WTC11 (cell line): Measurements from ENCODE around the gene DBN1.

Experiments used
- ATF2 ChIP-seq: sonication (generic); formaldehyde crosslinking; IDR thresholded peaks from 2 replicates; pipeline ENCODE4 v1.8.1; 2022; ENCODE audit warnings: low read depth, missing genetic modification reagents, borderline replicate concordance
- CBFB ChIP-seq: sonication (generic); formaldehyde crosslinking; IDR thresholded peaks from 2 replicates; pipeline ENCODE4 v1.8.1; 2022; ENCODE audit warnings: mild to moderate bottlenecking, low read depth, missing genetic modification reagents
- CREB1 ChIP-seq: sonication (generic); formaldehyde crosslinking; IDR thresholded peaks from 2 replicates; pipeline ENCODE4 v1.8.0; 2023; ENCODE audit warnings: mild to moderate bottlenecking, missing genetic modification reagents
- CTCF ChIP-seq: fragments of 200-600 bp; IDR thresholded peaks from 2 replicates; pipeline ENCODE4 v1.8.0; 2022; ENCODE audit warnings: antibody characterized with exemption
- FOXJ3 ChIP-seq: sonication (generic); formaldehyde crosslinking; IDR thresholded peaks from 2 replicates; pipeline ENCODE4 v1.9.0; 2021; ENCODE audit warnings: missing genetic modification reagents, mild to moderate bottlenecking, borderline replicate concordance
- MAX ChIP-seq: sonication (generic); formaldehyde crosslinking; IDR thresholded peaks from 2 replicates; pipeline ENCODE4 v1.8.0; 2022; ENCODE audit warnings: mild to moderate bottlenecking, missing genetic modification reagents
- NFYB ChIP-seq: sonication (generic); formaldehyde crosslinking; conservative IDR thresholded peaks from 2 replicates; pipeline ENCODE4 v1.8.0; 2022; ENCODE audit warnings: low read depth, missing genetic modification reagents
- NR2C2 ChIP-seq: sonication (generic); formaldehyde crosslinking; IDR thresholded peaks from 2 replicates; pipeline ENCODE4 v1.8.0; 2022; ENCODE audit warnings: mild to moderate bottlenecking, missing genetic modification reagents
- PRRX2 ChIP-seq: fragments of 250-450 bp; sonication (Bioruptor Pico); IDR thresholded peaks from 2 replicates; pipeline ENCODE4 v1.8.0; 2021; ENCODE audit warnings: mild to moderate bottlenecking
- USF2 ChIP-seq: sonication (generic); formaldehyde crosslinking; IDR thresholded peaks from 2 replicates; pipeline ENCODE4 v1.8.1; 2023; ENCODE audit warnings: mild to moderate bottlenecking, missing genetic modification reagents, moderate library complexity
- TF ChIP-seq, protein P1 (sequence below): sonication (generic); formaldehyde crosslinking; IDR thresholded peaks from 2 replicates; pipeline ENCODE4 v1.8.0; 2022; ENCODE audit warnings: mild to moderate bottlenecking, missing genetic modification reagents
- TF ChIP-seq, protein P2 (sequence below): fragments of 250-450 bp; sonication (Bioruptor Pico); IDR thresholded peaks from 2 replicates; pipeline ENCODE4 v2.1.2; 2022; ENCODE audit warnings: mild to moderate bottlenecking, moderate library complexity
- TF ChIP-seq, protein P3 (sequence below): fragments of 250-450 bp; sonication (Bioruptor Pico); IDR thresholded peaks from 2 replicates; pipeline ENCODE4 v1.9.0; 2021; ENCODE audit warnings: mild to moderate bottlenecking

DNA sequence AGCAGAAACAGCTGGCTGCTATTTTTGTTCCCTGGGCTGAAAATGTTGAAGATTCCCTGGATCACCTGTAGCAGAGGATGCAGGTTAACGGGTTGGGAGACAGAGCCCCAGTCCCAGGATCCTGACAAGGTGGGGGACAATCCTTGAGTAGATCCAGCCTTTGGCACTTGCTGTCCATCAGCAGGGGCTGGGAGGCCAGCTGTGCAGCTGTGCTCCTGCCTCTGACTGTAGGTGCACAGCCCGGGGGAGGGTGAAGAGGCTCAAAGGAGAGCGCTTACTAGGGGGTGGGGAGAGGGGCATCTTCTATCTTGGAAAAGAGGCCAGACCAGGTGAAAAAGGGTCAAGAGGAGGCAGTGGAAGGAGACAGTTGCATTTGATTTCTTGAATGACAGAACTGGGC, 46.8 kb upstream of the DBN1 start:
- TF ChIP-seq, protein P1, sequence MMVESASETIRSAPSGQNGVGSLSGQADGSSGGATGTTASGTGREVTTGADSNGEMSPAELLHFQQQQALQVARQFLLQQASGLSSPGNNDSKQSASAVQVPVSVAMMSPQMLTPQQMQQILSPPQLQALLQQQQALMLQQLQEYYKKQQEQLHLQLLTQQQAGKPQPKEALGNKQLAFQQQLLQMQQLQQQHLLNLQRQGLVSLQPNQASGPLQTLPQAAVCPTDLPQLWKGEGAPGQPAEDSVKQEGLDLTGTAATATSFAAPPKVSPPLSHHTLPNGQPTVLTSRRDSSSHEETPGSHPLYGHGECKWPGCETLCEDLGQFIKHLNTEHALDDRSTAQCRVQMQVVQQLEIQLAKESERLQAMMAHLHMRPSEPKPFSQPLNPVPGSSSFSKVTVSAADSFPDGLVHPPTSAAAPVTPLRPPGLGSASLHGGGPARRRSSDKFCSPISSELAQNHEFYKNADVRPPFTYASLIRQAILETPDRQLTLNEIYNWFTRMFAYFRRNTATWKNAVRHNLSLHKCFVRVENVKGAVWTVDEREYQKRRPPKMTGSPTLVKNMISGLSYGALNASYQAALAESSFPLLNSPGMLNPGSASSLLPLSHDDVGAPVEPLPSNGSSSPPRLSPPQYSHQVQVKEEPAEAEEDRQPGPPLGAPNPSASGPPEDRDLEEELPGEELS (CRISPR knock-in tag): no peak
- TF ChIP-seq CTCF (no peak), CBFB (CRISPR knock-in tag) (no peak), NR2C2 (CRISPR knock-in tag) (no peak), MAX (CRISPR knock-in tag) (no peak), FOXJ3 (CRISPR knock-in tag) (no peak), NFYB (CRISPR knock-in tag) (no peak), USF2 (CRISPR knock-in tag) (no peak), PRRX2 (no peak), CREB1 (CRISPR knock-in tag) (no peak), ATF2 (no peak)
- TF ChIP-seq, protein P2, sequence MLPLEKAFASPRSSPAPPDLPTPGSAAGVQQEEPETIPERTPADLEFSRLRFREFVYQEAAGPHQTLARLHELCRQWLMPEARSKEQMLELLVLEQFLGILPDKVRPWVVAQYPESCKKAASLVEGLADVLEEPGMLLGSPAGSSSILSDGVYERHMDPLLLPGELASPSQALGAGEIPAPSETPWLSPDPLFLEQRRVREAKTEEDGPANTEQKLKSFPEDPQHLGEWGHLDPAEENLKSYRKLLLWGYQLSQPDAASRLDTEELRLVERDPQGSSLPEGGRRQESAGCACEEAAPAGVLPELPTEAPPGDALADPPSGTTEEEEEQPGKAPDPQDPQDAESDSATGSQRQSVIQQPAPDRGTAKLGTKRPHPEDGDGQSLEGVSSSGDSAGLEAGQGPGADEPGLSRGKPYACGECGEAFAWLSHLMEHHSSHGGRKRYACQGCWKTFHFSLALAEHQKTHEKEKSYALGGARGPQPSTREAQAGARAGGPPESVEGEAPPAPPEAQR: no peak
- TF ChIP-seq, protein P3, sequence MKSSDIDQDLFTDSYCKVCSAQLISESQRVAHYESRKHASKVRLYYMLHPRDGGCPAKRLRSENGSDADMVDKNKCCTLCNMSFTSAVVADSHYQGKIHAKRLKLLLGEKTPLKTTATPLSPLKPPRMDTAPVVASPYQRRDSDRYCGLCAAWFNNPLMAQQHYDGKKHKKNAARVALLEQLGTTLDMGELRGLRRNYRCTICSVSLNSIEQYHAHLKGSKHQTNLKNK (CRISPR knock-in tag): no peak
